ENCODE results near the gene GGT6. TPM values are rescaled to one million over a fixed set of nuclear protein-coding genes. Genes with fewer than 3 reads are reported as not detected.
A peak's percentile ranks its signal among the peaks of the same experiment; 100 is the strongest.

Gene GGT6
- total and polyA plus RNA-seq, 8 donors: 20.7 to 36.1 (median 32.9) TPM

- no peak overlapping the region for H3K27ac ChIP-seq
- intact Hi-C loops (cut with DNase I): no loop called here
- H3K27me3 ChIP-seq: peaks cover 0 to 3% (median 0%) of the 10 kb centered on the region in 4 donors
- DNase-seq: no peak
- no peaks in the 10 kb centered on the region for H3K9me3 ChIP-seq
- no peak for TF ChIP-seq CTCF (IDR thresholded peaks at IDR 0.05)
- no peaks in the 10 kb centered on the region for H3K36me3 ChIP-seq
- no peak for ATAC-seq
- H3K4me3 ChIP-seq: no peak overlapping the region
- WGBS, 2 donors: 51 to 63% methylated on average over 22 of the region's 22 CpGs
- H3K4me1 ChIP-seq: peaks cover 0 to 6% (median 0%) of the 10 kb centered on the region in 3 donors
- FAIRE-seq: no peak
Measured at GRCh38 chr17:4588898-4589625, 28.7 kb upstream of the GGT6 start.

- Histone ChIP-seq H3K4me1 (peaks cover 0 to 8% (median 0%) of the 10 kb centered on the region in 3 donors), H3K27me3 (peaks cover 0 to 5% (median 0%) of the 10 kb centered on the region in 4 donors), H3K4me3 (no peak overlapping the region), H3K36me3 (no peaks in the 10 kb centered on the region), H3K9me3 (no peaks in the 10 kb centered on the region), H3K27ac (no peak overlapping the region)
- 75 to 82% methylated on average over 11 of the region's 11 CpGs for WGBS, 2 donors
- intact Hi-C loops (cut with DNase I): no loop called here
- no peak for TF ChIP-seq CTCF (IDR thresholded peaks at IDR 0.05)
- ATAC-seq (no peak), FAIRE-seq (no peak), DNase-seq (peak in 1 of 6 donors; percentile 50)
Measured at GRCh38 chr17:4588391-4588790, 28.0 kb upstream of the GGT6 start.

GRCh38 chr17:4587803-4588202, 27.4 kb upstream of the GGT6 start:
- Histone ChIP-seq H3K9me3 (no peaks in the 10 kb centered on the region), H3K27ac (no peak overlapping the region), H3K27me3 (peaks cover 0 to 5% (median 0%) of the 10 kb centered on the region in 4 donors), H3K4me3 (no peak overlapping the region), H3K36me3 (no peaks in the 10 kb centered on the region), H3K4me1 (peaks cover 0 to 8% (median 0%) of the 10 kb centered on the region in 3 donors)
- ATAC-seq: no peak
- 64 to 66% methylated on average over 9 of the region's 9 CpGs for WGBS, 2 donors
- DNase-seq: no peak
- TF ChIP-seq CTCF (IDR thresholded peaks at IDR 0.05): no peak
- no peak for FAIRE-seq
- intact Hi-C loops (cut with DNase I): no loop called here

GRCh38 chr17:4587195-4587594, 26.8 kb upstream of the GGT6 start:
- TF ChIP-seq CTCF (IDR thresholded peaks at IDR 0.05): no peak
- ATAC-seq (no peak), FAIRE-seq (no peak), DNase-seq (no peak)
- Histone ChIP-seq H3K27me3 (peaks cover 0 to 5% (median 0%) of the 10 kb centered on the region in 4 donors), H3K4me3 (no peak overlapping the region), H3K36me3 (no peaks in the 10 kb centered on the region), H3K27ac (no peak overlapping the region), H3K9me3 (no peaks in the 10 kb centered on the region), H3K4me1 (peaks cover 0 to 8% (median 0%) of the 10 kb centered on the region in 3 donors)
- WGBS, 2 donors: 76 to 87% methylated on average over 7 of the region's 7 CpGs
- intact Hi-C loops (cut with DNase I): no loop called here

GRCh38 chr17:4586043-4586442, 25.7 kb upstream of the GGT6 start:
- peaks cover 0 to 8% (median 0%) of the 10 kb centered on the region in 3 donors for H3K4me1 ChIP-seq
- no peak for ATAC-seq
- no peak for FAIRE-seq
- no peak for DNase-seq
- peaks cover 0 to 5% (median 0%) of the 10 kb centered on the region in 4 donors for H3K27me3 ChIP-seq
- no peaks in the 10 kb centered on the region for H3K36me3 ChIP-seq
- intact Hi-C loops (cut with DNase I): no loop called here
- WGBS, 2 donors: 73 to 77% methylated on average over 9 of the region's 9 CpGs
- no peak for TF ChIP-seq CTCF (IDR thresholded peaks at IDR 0.05)
- H3K9me3 ChIP-seq: no peaks in the 10 kb centered on the region
- no peak overlapping the region for H3K27ac ChIP-seq
- H3K4me3 ChIP-seq: no peak overlapping the region

Measured in pancreas (tissue), 10 donors.